Stimulated activated naive CD8-positive, alpha-beta T cell treated with anti-CD3 and anti-CD28 coated beads, Interleukin-15, Interleukin-2, amounts not matched to agents 100 U/mL and 50 U/mL, for 24 hours (primary cell): ENCODE results near the gene SYDE2.
"Not testable (repeated sequence)": the region's sequence is repeated elsewhere in the genome, so short reads cannot be mapped to it uniquely, and the experiment has no call there.

Source experiments
- ATAC-seq: fragments of 150-1000 bp; cut with Tn5 transposase; one replicate; pipeline ENCODE4 v1.10.0; 2021
- DNase-seq: peaks from one replicate; pipeline ENCODE4 v3.0.0; 2021

Gene SYDE2

GRCh38 chr1:85219853-85220610 lies 19.2 kb upstream of the SYDE2 start:
- no peak for ATAC-seq
- no peak for DNase-seq

DNA sequence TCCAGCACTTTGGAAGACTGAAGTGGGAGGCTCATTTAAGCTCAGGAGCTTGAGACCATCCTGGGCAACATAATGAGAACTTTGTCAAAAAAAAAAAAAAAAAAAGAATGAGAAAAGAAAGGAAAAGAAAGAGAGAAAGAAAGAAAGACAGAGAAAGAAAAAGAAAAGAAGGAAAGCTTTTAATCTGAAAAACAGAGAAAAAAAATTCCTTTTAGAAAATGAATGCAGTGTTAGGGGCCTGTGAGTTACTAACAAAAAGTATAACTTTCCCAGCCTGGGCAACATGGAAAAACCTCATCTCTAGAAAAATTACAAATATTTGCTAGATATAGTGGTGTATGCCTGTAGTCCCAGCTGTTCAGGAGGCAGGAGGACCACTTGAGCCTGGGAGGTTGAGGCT lies 15.9 kb upstream of the SYDE2 start:
- DNase-seq, result no peak

GRCh38 chr1:85214654-85215053 lies 13.8 kb upstream of the SYDE2 start:
- ATAC-seq, result no peak
- DNase-seq, result no peak

More for the DNA sequence above, 15.9 kb upstream of the SYDE2 start:
- ATAC-seq, result no peak

- DNase-seq (no peak), ATAC-seq (no peak)
These were observed 7.7 kb upstream of the SYDE2 start for GRCh38 chr1:85208488-85208887.

DNA sequence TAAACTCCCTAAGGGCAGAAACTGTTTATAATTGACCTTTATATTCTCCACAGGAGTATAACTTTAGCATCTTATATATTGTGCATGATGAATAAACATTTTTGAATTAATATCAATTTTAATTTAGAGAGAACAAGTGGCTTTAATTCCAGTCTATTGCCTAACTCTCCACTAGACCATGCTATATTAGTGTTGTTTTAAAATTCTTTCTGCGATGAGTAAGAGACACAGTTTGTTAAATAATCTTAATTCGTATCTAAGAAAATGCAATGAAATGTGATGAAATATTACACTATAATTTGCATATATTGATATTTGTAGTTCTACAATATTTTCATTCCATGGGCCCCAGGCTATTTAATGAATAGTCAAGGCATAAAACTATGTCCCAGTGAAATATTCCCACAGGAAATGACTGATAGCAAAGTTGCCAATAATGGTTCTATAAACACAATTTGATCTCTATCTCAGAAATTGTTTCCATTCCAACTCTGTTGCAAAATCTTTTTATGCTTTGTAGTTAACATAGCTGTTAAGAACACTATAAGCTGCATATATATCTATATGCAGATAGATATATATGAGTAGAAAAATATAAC lies 2.9 kb upstream of the SYDE2 start:
- no peak for DNase-seq

GRCh38 chr1:85202864-85203255 lies 2.0 kb upstream of the SYDE2 start:
- ATAC-seq (no peak), DNase-seq (no peak)

More for the DNA sequence above, 2.9 kb upstream of the SYDE2 start:
- ATAC-seq, result no peak

DNA sequence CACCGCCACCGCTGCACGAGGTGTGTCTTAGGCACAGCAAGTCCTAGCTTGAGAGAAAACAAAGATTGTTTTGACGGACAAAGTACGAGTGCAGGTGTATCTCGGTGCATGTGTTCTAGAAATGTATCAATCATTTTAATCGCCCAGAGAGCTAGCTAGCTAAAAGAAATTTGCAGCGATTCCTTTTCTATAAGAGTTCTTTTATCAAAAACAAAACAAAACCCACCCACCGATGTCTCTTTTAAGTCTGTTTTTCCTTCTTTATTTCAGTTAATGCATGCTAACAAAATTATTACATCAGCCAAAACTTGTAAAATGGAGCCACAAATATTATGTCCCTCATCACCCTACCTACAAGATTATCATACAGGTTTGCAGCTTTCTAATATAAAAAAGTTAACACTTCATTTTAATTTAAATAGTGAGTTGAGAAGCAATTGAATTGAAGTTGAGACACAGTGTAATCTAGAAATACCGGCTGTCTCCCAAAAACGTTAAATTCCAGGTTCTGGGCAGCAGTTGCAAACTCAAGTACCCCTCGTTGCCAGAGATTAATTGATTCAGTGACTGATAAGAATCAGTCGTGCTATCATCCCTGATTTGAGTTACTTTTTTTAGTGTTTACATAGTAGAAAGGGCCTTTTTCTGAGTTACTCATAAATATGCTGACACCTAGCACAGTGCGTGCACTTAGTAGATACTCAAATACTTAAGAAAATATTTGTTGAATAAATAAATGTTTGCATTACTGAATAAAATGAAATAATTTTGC lies 1.5 kb upstream of the SYDE2 start:
- ATAC-seq, result peak; percentile 5
- DNase-seq, result no peak

DNA sequence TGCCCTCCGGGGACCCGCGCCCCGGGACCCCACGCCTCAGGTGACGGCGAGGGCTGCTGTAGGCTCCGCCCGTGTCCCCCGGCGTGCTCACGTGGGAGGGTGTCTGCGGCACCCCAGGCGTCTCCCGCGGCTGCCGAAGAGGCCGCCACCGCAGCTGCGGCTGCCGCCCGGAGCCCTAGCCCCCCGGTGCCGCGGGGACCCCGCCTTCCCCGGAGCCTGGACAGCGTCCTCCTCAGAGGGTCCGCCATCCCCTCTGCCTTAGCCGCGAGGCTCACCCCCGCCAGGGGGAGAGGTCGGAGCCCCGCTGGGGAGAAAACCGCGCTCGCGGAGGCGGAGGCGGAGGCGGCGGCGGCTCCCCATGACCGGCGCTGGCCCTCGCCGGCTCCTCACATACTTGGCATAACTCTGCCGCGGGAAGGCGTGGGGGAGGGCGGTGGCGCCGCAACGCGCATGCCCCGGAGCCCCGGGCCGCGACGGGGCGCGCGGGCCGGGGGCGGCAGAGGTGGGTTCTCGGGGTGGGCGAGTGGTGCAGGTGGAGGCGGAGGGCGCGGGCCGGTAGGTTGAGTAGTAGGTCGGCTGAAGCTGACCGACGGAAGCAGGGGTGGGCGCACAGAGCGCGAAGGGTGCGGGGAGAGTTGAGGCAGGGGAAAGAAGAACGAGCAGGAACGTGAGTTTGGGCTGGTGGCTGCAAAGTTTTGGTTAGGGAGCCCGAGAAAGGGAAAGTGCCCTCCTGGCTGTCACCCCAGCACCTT lies 700 bp upstream of the SYDE2 start:
- DNase-seq (peak; percentile 68), ATAC-seq (peak; percentile 65)

DNA sequence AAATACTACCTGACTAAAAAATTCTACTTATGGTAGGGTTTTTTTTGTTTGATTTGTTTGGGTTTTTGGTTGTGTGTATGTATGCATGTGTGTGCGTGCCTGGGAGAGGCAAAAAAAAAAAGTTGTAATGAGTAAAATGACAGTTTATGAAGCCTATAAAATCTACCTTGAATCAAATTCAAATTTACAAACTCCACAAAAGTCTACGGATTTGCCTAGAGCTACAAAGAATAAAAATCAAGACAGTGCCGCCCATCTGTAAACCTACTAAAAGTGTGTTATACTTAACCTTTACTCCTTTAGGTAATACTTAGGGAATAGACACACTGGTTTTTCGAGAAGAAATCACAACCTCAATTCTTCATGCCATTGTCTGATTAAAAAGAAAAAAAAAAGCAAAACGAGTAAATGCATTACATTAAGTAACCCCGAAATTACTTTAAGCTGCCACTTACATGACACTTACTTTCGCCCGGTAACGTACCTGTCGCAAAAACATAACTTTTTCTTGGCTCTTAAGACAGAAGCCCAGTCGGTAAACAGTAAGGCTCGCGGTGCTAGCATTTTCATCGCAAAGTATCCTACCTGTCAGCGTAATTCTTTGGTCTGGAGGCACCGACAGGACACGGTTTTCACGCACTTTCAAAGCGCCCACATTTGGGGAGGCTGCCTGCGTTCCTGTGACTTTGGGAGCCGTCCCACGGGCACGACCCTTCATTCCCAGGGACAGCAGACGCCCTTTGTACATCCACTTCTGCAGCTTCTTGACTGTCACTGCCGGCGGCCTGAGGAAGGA lies 951 bp downstream of the SYDE2 start:
- no peak for ATAC-seq
- no peak for DNase-seq

DNA sequence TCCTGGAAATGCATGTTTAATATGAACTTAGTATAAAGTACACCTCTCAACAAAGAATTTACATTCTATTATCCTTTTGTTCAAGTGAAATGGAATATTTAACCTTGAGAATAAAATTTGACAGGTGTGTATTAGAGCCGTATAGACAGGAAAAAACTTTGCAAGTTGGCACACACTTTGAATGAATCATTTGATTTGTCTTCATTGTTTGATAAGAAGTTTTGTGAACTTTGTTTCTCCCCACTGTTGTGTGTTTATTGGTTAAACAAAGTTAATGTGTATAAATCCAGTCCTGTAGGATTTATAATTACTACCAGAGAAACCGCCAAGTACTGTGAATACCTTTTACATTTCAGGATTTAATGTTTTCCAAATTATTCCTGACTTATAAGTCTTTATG lies 2.0 kb downstream of the SYDE2 start:
- no peak for ATAC-seq
- DNase-seq, result no peak

- ATAC-seq (no peak), DNase-seq (no peak)
These were observed 4.5 kb downstream of the SYDE2 start for GRCh38 chr1:85196358-85196757.

DNA sequence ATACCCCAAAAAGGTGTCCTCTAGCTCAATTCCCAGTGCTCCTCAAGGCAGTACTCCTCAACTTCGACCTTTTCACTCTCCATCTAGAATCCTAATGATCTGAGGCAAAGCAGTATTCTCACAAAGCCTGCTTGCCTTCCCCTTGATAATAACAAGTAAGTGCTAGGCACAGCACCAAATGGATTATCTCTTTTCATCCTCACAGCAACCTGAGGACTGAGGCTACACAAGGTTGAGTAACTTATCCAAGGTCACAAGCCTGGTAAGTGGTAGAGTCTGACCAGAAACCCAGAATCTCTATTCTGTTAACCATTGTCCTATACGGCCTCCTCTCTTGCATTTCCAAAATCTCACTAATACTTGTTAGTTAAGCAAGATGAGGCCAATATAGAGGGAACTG lies 5.1 kb downstream of the SYDE2 start:
- DNase-seq (no peak), ATAC-seq (no peak)

- not testable (repeated sequence) for DNase-seq, ATAC-seq
These were observed 8.7 kb downstream of the SYDE2 start for GRCh38 chr1:85192129-85192528.

DNA sequence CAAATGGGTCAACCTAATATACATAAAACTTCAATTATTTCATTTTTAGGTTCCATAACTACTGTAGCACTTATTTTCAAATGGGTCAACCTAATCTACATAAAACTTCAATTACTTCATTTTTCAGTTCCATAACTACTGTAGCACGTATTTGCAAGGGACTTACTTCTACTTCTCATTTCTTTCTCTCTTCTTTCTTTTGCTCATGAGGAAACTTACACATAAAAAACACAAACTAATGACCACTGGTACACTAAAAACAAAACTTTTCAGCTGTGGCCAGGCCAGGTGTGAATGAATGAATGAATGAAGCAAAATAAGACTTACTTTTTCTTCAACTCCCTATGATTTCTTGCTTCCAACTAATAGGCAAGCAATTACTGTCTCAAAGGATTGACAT lies 11.7 kb downstream of the SYDE2 start:
- ATAC-seq (no peak), DNase-seq (no peak)

DNA sequence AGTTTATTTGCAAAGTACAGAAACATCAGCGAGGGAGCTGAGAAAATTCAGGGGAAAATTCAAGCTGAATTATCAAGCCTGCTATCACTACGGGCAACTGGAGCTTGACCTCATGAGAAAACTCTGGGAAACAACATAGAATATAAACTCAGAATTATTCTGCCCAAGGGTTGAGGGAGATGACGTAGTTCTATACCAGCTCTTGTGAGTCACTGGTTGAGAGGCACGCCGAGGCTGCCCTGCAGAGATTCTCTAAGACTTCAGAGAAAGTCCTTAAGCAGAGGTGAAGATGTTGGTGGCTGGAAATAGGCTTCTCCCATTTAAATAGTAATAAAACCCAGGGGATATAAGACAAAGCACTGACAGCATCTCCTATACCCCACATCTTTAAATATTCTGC lies 12.3 kb downstream of the SYDE2 start:
- DNase-seq, result no peak
- ATAC-seq, result no peak

GRCh38 chr1:85187021-85187420 lies 13.8 kb downstream of the SYDE2 start:
- not testable (repeated sequence) for DNase-seq, ATAC-seq

- ATAC-seq (no peak), DNase-seq (no peak)
These were observed 16.6 kb downstream of the SYDE2 start for GRCh38 chr1:85184245-85184644.

GRCh38 chr1:85182700-85183099 lies 18.1 kb downstream of the SYDE2 start:
- DNase-seq (no peak), ATAC-seq (no peak)

GRCh38 chr1:85180869-85181268 lies 19.9 kb downstream of the SYDE2 start:
- no peak for ATAC-seq
- no peak for DNase-seq

DNA sequence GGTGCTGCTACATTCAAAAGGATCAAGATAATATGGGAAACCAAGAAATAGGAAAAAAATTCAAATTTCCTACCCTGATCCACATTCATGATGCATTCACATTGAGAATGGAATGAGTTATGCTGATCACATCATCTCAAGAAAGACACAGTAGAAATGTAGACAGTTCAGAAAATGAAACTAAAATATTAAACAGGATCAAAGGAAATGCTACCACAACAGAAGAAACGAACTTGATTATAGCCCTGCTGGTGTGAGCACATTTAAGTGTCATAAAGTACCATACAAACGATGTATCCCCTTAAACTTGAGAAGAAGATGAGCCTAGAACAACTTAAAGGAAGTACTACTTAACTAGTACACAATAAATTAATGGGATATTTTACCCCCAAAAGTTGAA lies 21.3 kb downstream of the SYDE2 start:
- peak; percentile 77 for ATAC-seq
- no peak for DNase-seq

DNA sequence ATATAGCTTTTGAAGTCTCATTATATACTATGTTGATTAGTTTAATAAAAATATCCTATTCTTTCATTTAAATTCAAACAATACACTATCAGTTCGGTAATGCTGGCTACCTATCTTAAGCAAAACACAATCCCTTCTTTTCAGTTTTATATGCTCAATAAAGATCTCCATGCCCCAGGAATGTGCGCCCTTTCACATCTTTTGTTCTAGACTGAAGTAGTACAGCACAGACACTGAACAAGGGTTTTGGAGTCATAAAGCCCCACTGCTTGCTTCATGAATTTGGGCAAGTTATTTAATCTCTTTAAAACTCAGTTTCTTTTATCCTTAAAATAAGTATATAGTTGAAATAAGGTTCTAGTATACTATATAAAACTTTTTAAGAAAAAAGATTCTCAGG lies 22.4 kb downstream of the SYDE2 start:
- no peak for ATAC-seq
- DNase-seq, result no peak

- no peak for DNase-seq
- ATAC-seq, result peak; percentile 28
These were observed 26.3 kb downstream of the SYDE2 start for GRCh38 chr1:85174503-85174902.
